GM13977 (cell line): ENCODE data around the gene SCP2.
A peak's percentile ranks its signal among the peaks of the same experiment; 100 is the strongest.

Experiments
- DNase-seq: peaks from one replicate; pipeline ENCODE4 v3.0.0; 2012; ENCODE audit warnings: low spot score
- CTCF ChIP-seq: IDR thresholded peaks from 2 replicates; pipeline ENCODE4 v1.5.1; 2012; ENCODE audit warnings: mild to moderate bottlenecking, control low read depth; ENCODE audit not compliant: insufficient read depth; ENCODE audit errors: extremely low read depth, missing control alignments
- in situ Hi-C: fragments of 300-500 bp; cut with MboI; formaldehyde crosslinking; loops from one replicate; pipeline ENCODE4 v1.12.0; 2022; ENCODE audit warnings: low sequenced_read_pairs, low pct_unique_long_range_greater_than_20kb, mixed read lengths, inconsistent platforms; ENCODE audit not compliant: unreplicated experiment

Gene SCP2

GRCh38 chr1:53014791-53015507 is 87.9 kb downstream of the SCP2 start:
- in situ Hi-C loops: no loop called here
- no peak for TF ChIP-seq CTCF
- peak; percentile 80 for DNase-seq

DNA sequence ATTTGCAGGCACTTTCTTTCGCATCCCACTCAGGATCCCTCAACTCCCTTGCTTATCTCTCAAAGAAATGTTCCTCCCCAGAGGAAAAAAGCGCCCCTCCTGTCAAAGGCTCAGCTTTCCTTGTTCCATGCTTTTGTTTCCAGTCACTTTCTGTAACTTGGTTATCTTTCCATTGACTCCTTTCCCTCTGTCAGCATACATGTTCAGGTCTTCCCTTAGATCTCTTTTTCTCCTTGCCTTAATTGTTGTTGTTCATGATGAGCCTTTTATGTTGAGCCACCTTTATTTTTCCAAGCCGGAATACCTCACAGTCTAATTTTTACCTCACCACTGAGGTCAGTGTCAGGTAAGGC is 88.4 kb downstream of the SCP2 start:
- no peak for TF ChIP-seq CTCF
- in situ Hi-C loops: no loop called here
- no peak for DNase-seq

GRCh38 chr1:53016705-53017104 is 89.6 kb downstream of the SCP2 start:
- no peak for TF ChIP-seq CTCF
- DNase-seq: no peak
- in situ Hi-C loops: no loop called here

- in situ Hi-C loops: no loop called here
- no peak for TF ChIP-seq CTCF
- no peak for DNase-seq
Measured at GRCh38 chr1:53020588-53020987, 93.5 kb downstream of the SCP2 start.

GRCh38 chr1:53022179-53022578 is 95.1 kb downstream of the SCP2 start:
- in situ Hi-C loops: no loop called here
- no peak for TF ChIP-seq CTCF
- no peak for DNase-seq

GRCh38 chr1:53023546-53023945 is 96.5 kb downstream of the SCP2 start:
- in situ Hi-C loops: no loop called here
- DNase-seq: no peak
- TF ChIP-seq CTCF: no peak
